MM.1S (cell line): ENCODE measurements around the gene SV2B.

Source experiments
- CTCF ChIP-seq: fragments of 300-600 bp; sonication (generic); IDR thresholded peaks from 2 replicates; pipeline ENCODE4 v1.5.1; 2016; ENCODE audit warnings: antibody characterized with exemption, low read length, mixed read lengths
- EZH2phosphoT487 ChIP-seq: fragments of 300-600 bp; sonication (generic); IDR thresholded peaks from 2 replicates; pipeline ENCODE4 v1.6.1; 2018; ENCODE audit warnings: antibody characterized with exemption, low read length

- TF ChIP-seq EZH2phosphoT487: no peak
- no peak for TF ChIP-seq CTCF
Measured at GRCh38 chr15:91192690-91193377, 92.8 kb downstream of the SV2B start.
